ENCODE data around the gene MIA2. TPM values are rescaled to one million over a fixed set of nuclear protein-coding genes. Genes with fewer than 3 reads are reported as not detected.
"Not testable (repeated sequence)": the region's sequence is repeated elsewhere in the genome, so short reads cannot be mapped to it uniquely, and the experiment has no call there.

The MIA2 gene
- total RNA-seq, 1 donor from 2014 or later = 27.1 TPM

GRCh38 chr14:39324097-39324496 lies 90.4 kb downstream of the MIA2 start:
- H3K4me3 Mint-ChIP-seq = no peak overlapping the region
- ChIA-PET POLR2A (no interaction called here), CTCF (no interaction called here)
- H3K4me1 Mint-ChIP-seq = no peaks in the 10 kb centered on the region
- DNase-seq (no peak), ATAC-seq (ENCODE audit: low read depth) (no peak)
- H3K36me3 Mint-ChIP-seq (ENCODE audit: low read depth) = peaks cover 66% of the 10 kb centered on the region
- H3K27ac Mint-ChIP-seq = no peak overlapping the region
- TF ChIP-seq CTCF (IDR thresholded peaks at IDR 0.05) = no peak
- H3K9me3 Mint-ChIP-seq = no peaks in the 10 kb centered on the region
- H3K27me3 Mint-ChIP-seq = no peaks in the 10 kb centered on the region
- intact Hi-C loops (cut with micrococcal nuclease) = no loop called here

- ChIA-PET POLR2A (no interaction called here), CTCF (no interaction called here)
- no peak for TF ChIP-seq CTCF (IDR thresholded peaks at IDR 0.05)
- Mint-ChIP-seq H3K9me3 (no peaks in the 10 kb centered on the region), H3K4me3 (no peak overlapping the region), H3K36me3 (ENCODE audit: low read depth) (peaks cover 53% of the 10 kb centered on the region), H3K27ac (no peak overlapping the region), H3K4me1 (no peaks in the 10 kb centered on the region), H3K27me3 (no peaks in the 10 kb centered on the region)
- DNase-seq = no peak
- no peak for ATAC-seq (ENCODE audit: low read depth)
- intact Hi-C loops (cut with micrococcal nuclease) = no loop called here
Measured at GRCh38 chr14:39339003-39339402, 105.3 kb downstream of the MIA2 start.

GRCh38 chr14:39341126-39341525 lies 107.4 kb downstream of the MIA2 start:
- H3K4me3 Mint-ChIP-seq; DNase-seq; CTCF ChIA-PET; H3K27me3 Mint-ChIP-seq; intact Hi-C loops (cut with micrococcal nuclease); ATAC-seq (ENCODE audit: low read depth); POLR2A ChIA-PET; H3K27ac Mint-ChIP-seq; H3K4me1 Mint-ChIP-seq; H3K9me3 Mint-ChIP-seq: not testable (repeated sequence)
- H3K36me3 Mint-ChIP-seq (ENCODE audit: low read depth) = peaks cover 55% of the 10 kb centered on the region

GRCh38 chr14:39342768-39343167 lies 109.1 kb downstream of the MIA2 start:
- ATAC-seq (ENCODE audit: low read depth) (no peak), DNase-seq (no peak)
- Mint-ChIP-seq H3K36me3 (ENCODE audit: low read depth) (peaks cover 54% of the 10 kb centered on the region), H3K4me1 (no peaks in the 10 kb centered on the region), H3K9me3 (no peaks in the 10 kb centered on the region), H3K27me3 (no peaks in the 10 kb centered on the region), H3K4me3 (no peak overlapping the region), H3K27ac (no peak overlapping the region)
- CTCF ChIA-PET = no interaction called here
- intact Hi-C loops (cut with micrococcal nuclease) = no loop called here
- no peak for TF ChIP-seq CTCF (IDR thresholded peaks at IDR 0.05)
- POLR2A ChIA-PET = no interaction called here

- no peak for TF ChIP-seq CTCF (IDR thresholded peaks at IDR 0.05)
- Mint-ChIP-seq H3K36me3 (ENCODE audit: low read depth) (peaks cover 54% of the 10 kb centered on the region), H3K27ac (no peak overlapping the region), H3K4me1 (peaks cover under 1% of the 10 kb centered on the region), H3K27me3 (no peaks in the 10 kb centered on the region), H3K9me3 (no peaks in the 10 kb centered on the region), H3K4me3 (no peak overlapping the region)
- intact Hi-C loops (cut with micrococcal nuclease) = no loop called here
- no peak for ATAC-seq (ENCODE audit: low read depth)
- no peak for DNase-seq
- CTCF ChIA-PET = no interaction called here
- POLR2A ChIA-PET = no interaction called here
Measured at GRCh38 chr14:39343614-39344013, 109.9 kb downstream of the MIA2 start.

GRCh38 chr14:39350866-39351265 lies 117.2 kb downstream of the MIA2 start:
- intact Hi-C loops (cut with micrococcal nuclease) = no loop called here
- POLR2A ChIA-PET = no interaction called here
- Mint-ChIP-seq H3K27ac (no peak overlapping the region), H3K27me3 (no peaks in the 10 kb centered on the region), H3K4me3 (no peak overlapping the region), H3K4me1 (peaks cover 6% of the 10 kb centered on the region), H3K9me3 (peaks cover 3% of the 10 kb centered on the region), H3K36me3 (ENCODE audit: low read depth) (peaks cover 64% of the 10 kb centered on the region)
- ATAC-seq (ENCODE audit: low read depth) (no peak), DNase-seq (no peak)
- CTCF ChIA-PET = no interaction called here
- no peak for TF ChIP-seq CTCF (IDR thresholded peaks at IDR 0.05)

Data from activated B cell treated with CpG ODN at 0.5 μM for 24 hours (primary cell).